Muscle of arm (tissue), 12 donors: Measurements from ENCODE around the gene SLC25A25. TPM values are rescaled to one million over a fixed set of nuclear protein-coding genes. Genes with fewer than 3 reads are reported as not detected.
A peak's percentile ranks its signal among the peaks of the same experiment; 100 is the strongest.
"Not testable (repeated sequence)": the region's sequence is repeated elsewhere in the genome, so short reads cannot be mapped to it uniquely, and the experiment has no call there.

Experiments
- DNase-seq: peaks from one replicate; pipeline ENCODE4 v3.0.0-alpha.2; 2013
- polyA plus RNA-seq, 12 donors: library from polyadenylated mRNA; unstranded; fragments of 120-200 nt; gene quantifications; one replicate each; pipeline ENCODE4 v1.2.1, GENCODE V29; 2013; ENCODE audit not compliant: insufficient read length in 12 of 12

The SLC25A25 gene
- polyA plus RNA-seq, 12 donors: 10.8 to 15.3 (median 11.6) TPM; not detected in 1

- DNase-seq: not testable (repeated sequence)
Measured at GRCh38 chr9:128071475-128071874, 3.4 kb downstream of the SLC25A25 start.

GRCh38 chr9:128072144-128073021 is 4.4 kb downstream of the SLC25A25 start:
- DNase-seq: peak; percentile 71

DNA sequence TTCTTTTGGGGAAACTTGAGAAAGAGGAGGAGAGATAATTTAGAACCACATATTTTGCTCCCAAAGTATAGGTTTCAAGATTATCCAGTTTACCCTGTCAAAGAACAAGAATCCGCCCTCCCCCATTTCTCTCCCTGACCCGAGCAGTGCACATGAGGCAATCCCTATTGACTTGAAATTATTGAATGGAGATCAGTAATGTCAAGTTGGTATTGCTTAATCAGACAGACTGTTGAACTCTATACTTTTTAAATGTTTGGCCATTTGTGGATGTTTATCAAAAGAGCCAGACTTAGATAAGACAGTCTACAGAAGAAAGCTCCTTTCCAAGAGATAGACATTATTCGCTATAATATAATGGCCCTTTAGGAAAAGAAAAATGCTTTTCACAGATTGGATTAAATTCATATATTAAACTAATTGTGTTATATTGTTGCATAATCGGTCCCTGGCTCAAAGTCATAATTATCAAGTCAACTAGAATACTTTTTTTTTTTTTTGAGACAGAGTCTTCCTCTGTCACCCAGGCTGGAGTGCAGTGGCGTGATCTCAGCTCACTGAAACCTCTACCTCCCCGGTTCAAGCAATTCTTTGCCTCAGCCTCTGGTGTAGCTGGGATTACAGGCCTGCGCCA is 5.3 kb downstream of the SLC25A25 start:
- DNase-seq: no peak

DNA sequence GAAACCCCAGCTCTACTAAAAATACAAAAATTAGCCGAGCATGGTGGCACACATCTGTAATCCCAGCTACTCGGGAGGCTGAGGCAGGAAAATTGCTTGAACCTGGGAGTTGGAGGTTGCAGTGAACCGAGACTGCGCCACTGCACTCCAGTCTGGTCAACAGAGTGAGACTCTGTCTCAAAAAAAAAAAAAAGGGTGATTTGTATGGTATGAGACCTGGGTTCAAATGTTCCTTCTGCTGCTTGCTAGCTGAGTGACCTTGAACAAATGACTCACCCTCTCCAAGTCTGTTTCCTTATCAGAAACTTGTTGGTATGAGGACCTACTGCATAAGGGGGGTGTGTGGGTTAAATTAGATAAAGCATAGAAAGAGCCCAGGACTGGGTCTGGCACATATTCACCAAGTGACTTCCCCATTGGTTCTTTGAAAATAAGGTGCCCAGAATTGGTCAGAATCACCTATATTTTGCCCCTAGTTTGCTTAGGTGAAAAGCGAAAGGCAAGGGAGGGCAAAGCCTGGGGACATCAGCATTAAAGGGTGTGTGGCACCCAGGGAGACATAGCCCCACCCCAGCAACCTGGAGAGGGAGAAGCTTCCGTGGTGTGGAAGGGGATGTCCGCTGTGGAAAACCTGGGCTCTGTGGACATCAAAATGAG is 9.9 kb downstream of the SLC25A25 start:
- DNase-seq: no peak

DNA sequence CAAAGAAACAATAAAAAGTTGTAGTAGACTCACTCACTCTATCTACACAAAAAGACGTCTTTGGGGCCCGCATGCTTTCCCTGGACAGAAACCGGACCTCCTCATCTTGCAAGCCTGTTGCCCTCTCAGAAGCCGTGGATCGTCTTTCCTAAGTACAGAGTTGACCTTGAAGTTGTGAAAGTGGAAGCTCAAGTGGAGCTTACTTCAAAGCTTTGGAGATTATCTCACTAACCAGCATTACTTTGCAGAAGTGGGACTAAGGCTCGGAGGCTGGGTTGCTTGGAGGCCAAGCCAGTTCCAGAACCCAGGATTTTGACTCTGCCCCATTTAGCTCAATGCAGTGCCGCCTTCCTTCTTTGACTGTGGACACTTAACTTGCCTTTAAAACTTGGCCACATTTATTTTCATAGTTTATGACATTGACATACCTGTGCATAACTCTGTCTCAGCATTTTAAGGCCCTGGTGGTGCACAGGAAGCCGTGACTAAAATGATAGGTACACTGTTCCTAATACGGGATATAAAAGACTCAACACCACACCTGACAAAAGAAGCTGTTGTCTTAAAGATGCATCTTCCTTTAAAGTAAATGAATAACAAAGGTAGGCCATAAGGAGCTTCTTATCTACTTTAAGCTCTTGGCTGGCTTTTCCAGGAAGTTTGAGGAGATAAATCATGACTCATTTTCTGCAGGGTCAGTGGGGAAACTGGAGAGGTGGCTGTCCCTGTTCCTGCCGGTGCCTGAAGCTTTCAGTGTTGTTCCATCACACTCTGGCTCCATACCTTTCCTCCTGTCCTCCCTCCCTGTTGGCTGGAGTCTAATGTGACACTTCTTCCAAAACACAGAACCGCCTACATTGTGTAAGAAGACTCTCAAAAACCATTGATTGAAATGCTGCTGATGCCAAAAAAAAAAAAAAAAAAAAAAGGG is 10.7 kb downstream of the SLC25A25 start:
- DNase-seq: no peak

DNA sequence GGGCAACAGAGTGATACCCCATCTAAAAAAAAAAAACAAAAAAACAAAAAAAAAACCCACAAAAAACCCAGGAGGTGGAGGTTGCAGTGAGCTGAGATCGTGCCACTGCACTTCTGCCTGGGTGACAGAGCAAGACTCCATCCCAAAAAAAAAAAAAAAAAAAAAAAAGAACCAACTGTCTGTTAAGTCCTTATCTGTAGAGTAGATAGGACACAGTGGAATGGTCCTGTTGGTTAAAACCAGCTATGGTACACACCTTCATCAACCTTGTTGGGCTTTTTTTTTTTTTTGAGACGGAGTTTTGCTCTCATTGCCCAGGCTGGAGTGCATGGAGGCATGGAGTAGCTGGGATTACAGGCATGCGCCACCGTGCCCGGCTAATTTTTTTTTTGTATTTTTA is 12.2 kb downstream of the SLC25A25 start:
- DNase-seq: no peak

- no peak for DNase-seq
Measured at GRCh38 chr9:128081056-128081455, 13.0 kb downstream of the SLC25A25 start.

- no peak for DNase-seq
Measured at GRCh38 chr9:128082151-128082550, 14.1 kb downstream of the SLC25A25 start.

GRCh38 chr9:128084746-128085145 is 16.7 kb downstream of the SLC25A25 start:
- DNase-seq: no peak

GRCh38 chr9:128085943-128086342 is 17.9 kb downstream of the SLC25A25 start:
- DNase-seq: no peak

GRCh38 chr9:128087262-128087661 is 19.2 kb downstream of the SLC25A25 start:
- DNase-seq: no peak

- no peak for DNase-seq
Measured at GRCh38 chr9:128088253-128088945, 20.4 kb downstream of the SLC25A25 start.

GRCh38 chr9:128089299-128089698 is 21.3 kb downstream of the SLC25A25 start:
- no peak for DNase-seq

GRCh38 chr9:128091144-128091543 is 23.1 kb downstream of the SLC25A25 start:
- DNase-seq: peak; percentile 92

GRCh38 chr9:128091571-128091970 is 23.5 kb downstream of the SLC25A25 start:
- DNase-seq: no peak

DNA sequence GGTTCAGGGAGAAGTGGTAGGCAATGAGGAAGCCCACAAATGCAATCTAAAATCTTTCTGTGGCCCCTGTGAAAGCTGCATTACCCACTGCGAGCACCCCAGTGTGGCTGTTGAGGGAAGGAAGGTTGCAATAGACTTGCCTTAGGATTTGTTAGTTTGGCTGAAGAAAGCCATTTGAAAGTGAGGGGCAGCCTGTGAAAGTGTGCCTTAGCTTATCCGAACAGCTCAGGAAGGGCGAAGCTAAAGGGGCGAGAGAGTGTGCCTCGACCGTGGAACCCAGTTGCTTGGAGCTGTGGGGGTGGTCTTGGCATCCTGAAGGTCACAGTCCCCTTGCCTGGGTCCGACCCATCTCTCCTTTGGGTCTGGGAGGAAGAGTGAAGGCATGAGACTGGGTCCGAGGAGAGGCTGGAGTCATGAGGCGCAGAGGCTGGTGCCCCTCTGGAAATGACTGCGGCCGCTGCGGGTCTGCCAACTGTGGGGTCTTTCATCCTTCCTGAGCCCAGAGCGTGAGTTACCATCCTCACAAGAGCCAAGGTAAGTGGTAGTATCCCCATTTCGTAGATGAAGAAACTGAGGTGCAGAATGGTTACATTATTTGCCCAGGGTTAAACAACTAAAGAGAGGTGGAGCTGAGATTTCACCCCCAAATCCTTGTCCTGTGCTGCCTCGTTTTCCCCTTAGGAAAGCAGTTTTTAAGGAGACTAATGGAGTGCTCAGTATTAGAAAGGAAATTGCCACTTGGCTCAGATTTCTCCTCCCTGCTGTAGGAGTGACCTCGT is 24.4 kb downstream of the SLC25A25 start:
- DNase-seq: no peak

DNA sequence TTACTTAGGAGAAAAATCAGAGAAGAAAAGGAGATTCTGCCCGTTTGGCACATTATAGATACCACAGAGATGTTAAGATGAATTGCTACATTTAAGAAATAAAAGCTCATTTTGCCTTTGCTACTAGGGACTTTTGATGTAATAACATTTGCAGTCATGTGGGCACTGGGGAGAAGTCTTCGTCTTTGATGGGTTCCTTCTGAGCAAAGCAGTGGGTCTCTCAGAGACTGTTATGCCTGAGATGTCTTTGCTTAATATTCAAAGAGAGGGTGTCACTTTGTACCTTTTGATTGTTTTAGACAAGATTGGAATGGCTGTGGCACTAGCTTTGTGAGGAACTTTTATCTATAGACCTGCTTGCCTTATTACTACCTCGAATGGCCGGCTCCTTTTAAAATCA is 25.0 kb downstream of the SLC25A25 start:
- no peak for DNase-seq

- peak; percentile 94 for DNase-seq
Measured at GRCh38 chr9:128094166-128094949, 26.3 kb downstream of the SLC25A25 start.

GRCh38 chr9:128094950-128095544 is 27.0 kb downstream of the SLC25A25 start:
- no peak for DNase-seq
